HCT116 (cell line): ENCODE data around the gene PPP1R15A. TPM values are rescaled to one million over a fixed set of nuclear protein-coding genes. Genes with fewer than 3 reads are reported as not detected.

Experiments used
- ATAC-seq: fragments of 200-7000 bp; cut with Tn5 transposase; 2 replicates; pipeline ENCODE4 v1.9.1; 2020; ENCODE audit warnings: mild to moderate bottlenecking, moderate library complexity
- BruUV-seq: library from RNA; stranded (reverse); fragments of 400-500 nt; replicated peaks from 2 replicates; lab custom pipeline; 2021; lab: Mats Ljungman, UMichigan
- CTCF ChIA-PET: fragments of 300-600 bp; sonication (Branson Sonifier 250); formaldehyde crosslinking; loops from one replicate; lab custom pipeline; 2021; ENCODE audit warnings: antibody characterized with exemption; lab: Charles Lee
- POLR2A ChIA-PET: fragments of 300-600, 350-600 bp; sonication (Branson Sonifier 250); formaldehyde crosslinking; loops from one replicate; lab custom pipeline; 2021; ENCODE audit warnings: antibody characterized with exemption; lab: Charles Lee
- RAD21 ChIA-PET, 2 experiments: fragments of 300-600 bp; sonication (Branson Sonifier 250); formaldehyde crosslinking; loops; one replicate each; lab custom pipeline; 2023; ENCODE audit warnings: low total read pairs in 2 of 2; ENCODE audit not compliant: uncharacterized antibody in 2 of 2, unreplicated experiment in 2 of 2, low non-redundant PET in 1 of 2; lab: Charles Lee
- DNase-seq: peaks from one replicate; pipeline ENCODE4 v3.0.0-alpha.2; 2010; ENCODE audit warnings: low read depth, low spot score
- H2AFZ ChIP-seq: fragments of 200-600 bp; shearing (Covaris generic), sonication (generic); 2 replicates; pipeline ENCODE4 v1.6.1; 2017; ENCODE audit warnings: low read depth, mixed run types, mixed read lengths, antibody characterized with exemption, low read length; ENCODE audit not compliant: poor library complexity, severe bottlenecking
- H3K27ac ChIP-seq: 2 replicates; pipeline ENCODE4 v1.5.1; 2012; ENCODE audit warnings: low read depth, low read length
- H3K27me3 ChIP-seq: fragments of 200-600 bp; sonication (generic); 2 replicates; pipeline ENCODE4 v1.6.1; 2016; ENCODE audit warnings: mixed run types, low read length, mixed read lengths; ENCODE audit not compliant: insufficient read depth
- H3K36me3 ChIP-seq, 2 experiments: fragments of 200-500 bp in 1 of 2; fragments of 200-600 bp in 1 of 2; sonication (Bioruptor generic) in 1 of 2; sonication (generic) in 1 of 2; 2 replicates each; pipeline versions ENCODE4 v1.5.1 to v1.6.1; 2014 to 2016; ENCODE audit warnings: low read length in 2 of 2, inconsistent platforms in 1 of 2, mixed read lengths in 1 of 2, mixed run types in 1 of 2; ENCODE audit not compliant: insufficient read depth in 2 of 2, control insufficient read depth in 1 of 2
- H3K4me1 ChIP-seq, 2 experiments: fragments of 200-600 bp in 1 of 2; sonication (generic) in 1 of 2; 2 replicates each; pipeline versions ENCODE4 v1.5.1 to v1.6.1; 2012 to 2017; ENCODE audit warnings: low read length in 2 of 2, inconsistent platforms in 1 of 2, mild to moderate bottlenecking in 1 of 2, mixed read lengths in 1 of 2, mixed run types in 1 of 2, moderate library complexity in 1 of 2; ENCODE audit not compliant: insufficient read depth in 2 of 2, control insufficient read depth in 1 of 2
- H3K4me2 ChIP-seq: fragments of 200-600 bp; sonication (generic); 2 replicates; pipeline ENCODE4 v1.6.1; 2017; ENCODE audit warnings: mixed run types, low read length, mixed read lengths
- H3K4me3 ChIP-seq, 2 experiments: fragments of 200-600 bp in 1 of 2; sonication (generic) in 1 of 2; replicated peaks in 1 of 2; 2 replicates each; pipeline ENCODE4 v1.5.1; 2011 to 2016; ENCODE audit warnings: low read length in 2 of 2, control low read depth in 1 of 2, low read depth in 1 of 2, mild to moderate bottlenecking in 1 of 2, mixed read lengths in 1 of 2, mixed run types in 1 of 2
- H3K79me2 ChIP-seq: fragments of 200-600 bp; sonication (generic); 2 replicates; pipeline ENCODE4 v1.6.1; 2017; ENCODE audit warnings: mild to moderate bottlenecking, mixed run types, low read length, moderate library complexity, mixed read lengths; ENCODE audit not compliant: insufficient read depth
- H3K9ac ChIP-seq: fragments of 200-600 bp; sonication (generic); 2 replicates; pipeline ENCODE4 v1.6.1; 2016; ENCODE audit warnings: low read length, mixed read lengths
- H3K9me2 ChIP-seq: fragments of 200-600 bp; sonication (generic), shearing (Covaris generic); 2 replicates; pipeline ENCODE4 v1.6.1; 2017; ENCODE audit warnings: mixed run types, mild to moderate bottlenecking, moderate library complexity; ENCODE audit not compliant: insufficient read depth
- H3K9me3 ChIP-seq, 2 experiments: fragments of 200-500 bp in 1 of 2; fragments of 200-600 bp in 1 of 2; sonication (Bioruptor generic) in 1 of 2; sonication (generic) in 1 of 2; 2 replicates each; pipeline ENCODE4 v1.6.1; 2014 to 2017; ENCODE audit warnings: low read length in 2 of 2, mixed read lengths in 2 of 2, inconsistent platforms in 1 of 2, low read depth in 1 of 2, mild to moderate bottlenecking in 1 of 2, mixed run types in 1 of 2, moderate library complexity in 1 of 2; ENCODE audit not compliant: control insufficient read depth in 1 of 2, insufficient read depth in 1 of 2
- H4K20me1 ChIP-seq: fragments of 200-600 bp; sonication (generic), shearing (Covaris generic); 2 replicates; pipeline ENCODE4 v1.6.1; 2017; ENCODE audit warnings: mixed run types, mild to moderate bottlenecking, moderate library complexity; ENCODE audit not compliant: insufficient read depth
- ATF3 ChIP-seq: IDR thresholded peaks from 2 replicates; pipeline ENCODE4 v1.6.1; 2012
- CBX3 ChIP-seq: IDR thresholded peaks from 2 replicates; pipeline ENCODE4 v1.6.1; 2012; ENCODE audit warnings: low read depth
- CEBPB ChIP-seq: IDR thresholded peaks from 2 replicates; pipeline ENCODE4 v1.6.1; 2012; ENCODE audit warnings: low read depth
- EZH2 ChIP-seq: fragments of 200-600 bp; sonication (generic); IDR thresholded peaks from 2 replicates; pipeline ENCODE4 v1.6.1; 2017; ENCODE audit warnings: antibody characterized with exemption, mixed run types
- EZH2phosphoT487 ChIP-seq: fragments of 200-600 bp; IDR thresholded peaks from 2 replicates; pipeline ENCODE4 v1.6.1; 2018; ENCODE audit warnings: antibody characterized with exemption, borderline replicate concordance
- JUND ChIP-seq: IDR thresholded peaks from 2 replicates; pipeline ENCODE4 v1.6.1; 2012
- MAX ChIP-seq: IDR thresholded peaks from 2 replicates; pipeline ENCODE4 v1.6.1; 2012
- POLR2A ChIP-seq: IDR thresholded peaks from 2 replicates; pipeline ENCODE4 v1.7.0; 2011; ENCODE audit warnings: borderline replicate concordance; ENCODE audit not compliant: insufficient read depth, insufficient read length; ENCODE audit errors: extremely low read depth
- POLR2AphosphoS5 ChIP-seq: IDR thresholded peaks from 2 replicates; pipeline ENCODE4 v1.6.1; 2011; ENCODE audit warnings: mild to moderate bottlenecking, low read depth, low read length, moderate library complexity
- REST ChIP-seq: IDR thresholded peaks from 2 replicates; pipeline ENCODE4 v1.6.1; 2012; ENCODE audit warnings: low read depth
- SIN3A ChIP-seq: IDR thresholded peaks from 2 replicates; pipeline ENCODE4 v1.6.1; 2012; ENCODE audit warnings: low read depth
- SP1 ChIP-seq: IDR thresholded peaks from 2 replicates; pipeline ENCODE4 v1.6.1; 2012; ENCODE audit warnings: low read depth
- SRF ChIP-seq: IDR thresholded peaks from 2 replicates; pipeline ENCODE4 v1.6.1; 2012; ENCODE audit warnings: low read depth
- ZFX ChIP-seq: fragments of 450-650 bp; IDR thresholded peaks from 2 replicates; pipeline ENCODE4 v1.6.1; 2017
- ZNF274 ChIP-seq: fragments of 200-500 bp; sonication (Bioruptor generic); IDR thresholded peaks from 2 replicates; pipeline ENCODE4 v1.6.1; 2014; ENCODE audit warnings: mild to moderate bottlenecking, low read depth, low read length, inconsistent platforms
- intact Hi-C: fragments of 100-400 bp; cut with micrococcal nuclease; formaldehyde crosslinking; loops from 2 replicates; pipeline ENCODE4 v1.10.0; 2022
- total RNA-seq: library from RNA; stranded (reverse); gene quantifications from one replicate; pipeline ENCODE4 v1.2.1, GENCODE V29; 2021; ENCODE audit not compliant: unreplicated experiment
- TF ChIP-seq, protein P1 (sequence below), 3 experiments: fragments of 200-600 bp in 1 of 3; sonication (generic) in 1 of 3; IDR thresholded peaks in 2 of 3; conservative IDR thresholded peaks in 1 of 3; 2 replicates each; pipeline ENCODE4 v1.5.1; 2012 to 2017; ENCODE audit warnings: low read depth in 2 of 3, low read length in 2 of 3, antibody characterized with exemption in 1 of 3, borderline replicate concordance in 1 of 3, control low read depth in 1 of 3, mild to moderate bottlenecking in 1 of 3, mixed read lengths in 1 of 3, mixed run types in 1 of 3, moderate library complexity in 1 of 3; ENCODE audit not compliant: insufficient read depth in 1 of 3

The PPP1R15A gene
- total RNA-seq, 1 experiment from 2014 or later: 50.3 TPM

DNA sequence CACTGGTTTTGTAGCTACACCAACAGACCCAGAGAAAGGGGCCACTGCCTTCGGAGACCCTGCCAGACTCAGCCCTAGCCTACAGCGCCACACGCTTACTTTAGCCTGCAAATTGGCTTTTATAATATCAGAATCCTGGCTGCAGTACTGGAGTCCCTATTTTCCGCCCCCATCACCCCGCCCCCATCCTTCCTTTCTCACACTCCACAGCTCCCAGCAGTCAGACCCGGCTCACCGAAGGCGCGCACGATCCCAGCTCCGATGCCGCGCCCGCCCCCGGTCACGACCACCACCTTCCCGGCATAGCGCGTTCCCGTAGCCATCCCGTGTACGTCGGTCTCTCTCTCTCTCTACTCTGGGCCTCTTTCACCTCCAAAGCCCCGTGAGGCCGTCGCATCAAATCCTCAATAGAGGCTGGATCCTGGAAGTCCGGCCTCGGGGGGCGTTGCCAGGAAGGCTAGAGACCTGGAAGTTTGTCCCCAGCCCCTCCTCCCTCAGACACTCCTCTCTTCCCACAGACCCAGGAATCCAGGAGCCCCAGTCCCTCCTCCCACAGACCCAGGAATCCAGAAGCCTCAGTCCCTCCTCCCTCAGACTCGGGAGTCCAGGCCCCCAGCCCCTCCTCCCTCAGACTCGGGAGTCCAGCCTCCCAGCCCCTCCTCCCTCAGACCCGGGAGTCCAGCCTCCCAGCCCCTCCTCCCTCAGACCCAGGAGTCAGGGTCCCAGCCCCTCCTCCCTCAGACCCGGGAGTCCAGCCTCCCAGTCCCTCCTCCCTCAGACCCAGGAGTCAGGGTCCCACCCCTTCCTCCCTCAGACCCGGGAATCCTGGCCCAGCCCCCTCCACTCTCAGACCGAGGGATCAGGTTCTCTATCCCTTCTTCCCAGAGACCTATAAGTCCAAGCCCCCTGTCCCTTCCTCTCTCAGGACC, 35.9 kb upstream of the PPP1R15A start, which contains the start of gene HSD17B14:
TSS of gene HSD17B14 (minus strand) at position 403 of the 929 bp plus-strand sequence. CDS start at position 323, 80 bp downstream.
- TF ChIP-seq CEBPB (no peak), ZNF274 (no peak), CBX3 (no peak), POLR2A (no peak), ZFX (no peak), POLR2AphosphoS5 (no peak), ATF3 (no peak), EZH2 (no peak), JUND (no peak), SP1 (no peak), SRF (no peak), REST (no peak), MAX (no peak), EZH2phosphoT487 (no peak), SIN3A (no peak)
- TF ChIP-seq, protein P1, sequence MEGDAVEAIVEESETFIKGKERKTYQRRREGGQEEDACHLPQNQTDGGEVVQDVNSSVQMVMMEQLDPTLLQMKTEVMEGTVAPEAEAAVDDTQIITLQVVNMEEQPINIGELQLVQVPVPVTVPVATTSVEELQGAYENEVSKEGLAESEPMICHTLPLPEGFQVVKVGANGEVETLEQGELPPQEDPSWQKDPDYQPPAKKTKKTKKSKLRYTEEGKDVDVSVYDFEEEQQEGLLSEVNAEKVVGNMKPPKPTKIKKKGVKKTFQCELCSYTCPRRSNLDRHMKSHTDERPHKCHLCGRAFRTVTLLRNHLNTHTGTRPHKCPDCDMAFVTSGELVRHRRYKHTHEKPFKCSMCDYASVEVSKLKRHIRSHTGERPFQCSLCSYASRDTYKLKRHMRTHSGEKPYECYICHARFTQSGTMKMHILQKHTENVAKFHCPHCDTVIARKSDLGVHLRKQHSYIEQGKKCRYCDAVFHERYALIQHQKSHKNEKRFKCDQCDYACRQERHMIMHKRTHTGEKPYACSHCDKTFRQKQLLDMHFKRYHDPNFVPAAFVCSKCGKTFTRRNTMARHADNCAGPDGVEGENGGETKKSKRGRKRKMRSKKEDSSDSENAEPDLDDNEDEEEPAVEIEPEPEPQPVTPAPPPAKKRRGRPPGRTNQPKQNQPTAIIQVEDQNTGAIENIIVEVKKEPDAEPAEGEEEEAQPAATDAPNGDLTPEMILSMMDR (IDR thresholded peaks at IDR 0.05 in 2 of 3, conservative IDR thresholded peaks at IDR 0.05 in 1 of 3; ENCODE audit: borderline replicate concordance in 1 of 3, insufficient read depth in 1 of 3, low read depth in 2 of 3, low read length in 2 of 3): no peak
- no peaks in the 10 kb centered on the region for H3K36me3 ChIP-seq
- no peaks in the 10 kb centered on the region for H3K27me3 ChIP-seq
- peak; percentile 20 for ATAC-seq
- intact Hi-C loops: no loop called here
- CTCF ChIA-PET: interaction anchor here (0.8 to 1.6 kb wide), 6 partner anchors 8 to 134 kb away, joined by 3 to 8 read pairs (median 4); no protein-coding TSS in a partner anchor
- BruUV-seq: no TSS peak
- POLR2A ChIA-PET: interaction anchor here (1.3 kb wide), 1 partner anchor 36 kb away, joined by 4 read pairs; the partner anchor contains the start of gene PPP1R15A
- peak within 1 kb of the TSS; percentile 29 to 35 for H3K4me3 ChIP-seq
- H3K9me3 ChIP-seq: no peaks in the 10 kb centered on the region
- RAD21 ChIA-PET: interaction anchor here (1.0 to 1.2 kb wide), 4 partner anchors 41 to 48 kb away, joined by 3 to 6 read pairs (median 4); no protein-coding TSS in a partner anchor
- peak within 1 kb of the TSS; percentile 56 for H3K27ac ChIP-seq
- DNase-seq: no peak
- no peaks in the 10 kb centered on the region for H3K9me2 ChIP-seq
- peak within 1 kb of the TSS; percentile 52 for H3K4me2 ChIP-seq
- peaks cover 5 to 23% of the 10 kb centered on the region in 2 experiments; a peak in 3 of 4 replicates for H3K4me1 ChIP-seq
- no peak within 1 kb of the TSS for H2AFZ ChIP-seq
- H3K9ac ChIP-seq: no peak within 1 kb of the TSS; the same call in 1 of the 2 replicates
- no peaks in the 10 kb centered on the region for H4K20me1 ChIP-seq
- H3K79me2 ChIP-seq: no peaks in the 10 kb centered on the region
